ENCODE results near the gene EDEM2.

DNA sequence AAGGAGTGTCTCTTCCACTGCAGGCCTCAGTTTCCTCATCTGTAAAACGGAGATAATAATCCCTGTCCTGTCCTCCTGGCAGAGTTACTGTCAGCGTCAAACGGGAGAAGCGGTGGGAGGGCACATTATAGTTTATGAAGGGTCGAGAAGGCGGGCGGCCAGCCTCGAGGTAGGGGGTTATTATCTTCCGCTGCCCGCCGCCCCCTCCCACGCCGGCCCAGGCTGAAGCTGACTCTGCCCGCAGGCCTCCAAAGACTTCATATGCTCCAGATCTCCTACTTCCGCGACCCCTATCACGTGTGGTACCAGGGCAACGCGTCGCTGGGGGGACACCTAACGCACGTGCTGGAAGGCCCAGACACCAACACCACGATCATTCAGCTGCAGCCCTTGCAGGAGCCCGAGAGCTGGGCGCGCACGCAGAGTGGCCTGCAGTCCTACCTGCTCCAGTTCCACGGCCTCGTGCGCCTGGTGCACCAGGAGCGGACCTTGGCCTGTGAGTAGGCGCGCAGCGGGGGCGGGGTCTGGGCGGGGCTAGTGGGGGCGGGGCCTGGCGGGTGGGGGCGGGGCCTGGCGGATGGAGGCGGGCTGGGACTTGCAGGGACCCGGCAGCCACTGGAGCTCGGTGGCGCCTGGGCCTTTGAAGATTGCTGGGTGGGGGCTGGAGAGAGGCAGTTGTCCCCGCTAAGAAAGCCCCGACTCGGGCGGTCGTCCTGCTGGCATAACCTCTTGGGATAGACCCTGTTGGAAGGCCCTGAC is 27.5 kb upstream of the EDEM2 start:
- no peak for TF ChIP-seq CTCF (IDR thresholded peaks at IDR 0.05; ENCODE audit: insufficient read depth, low read length, poor library complexity, severe bottlenecking)
- TF ChIP-seq EZH2phosphoT487 (conservative IDR thresholded peaks at IDR 0.05; ENCODE audit: low read length): no peak

All from SU-DHL-6 (cell line).